GM21367 (cell line): ENCODE results near the gene PCID2.

Experiments
- ATAC-seq: cut with Tn5 transposase; IDR thresholded peaks from one replicate; pipeline ENCODE4 v1.9.1; 2021; ENCODE audit not compliant: unreplicated experiment

Gene PCID2

DNA sequence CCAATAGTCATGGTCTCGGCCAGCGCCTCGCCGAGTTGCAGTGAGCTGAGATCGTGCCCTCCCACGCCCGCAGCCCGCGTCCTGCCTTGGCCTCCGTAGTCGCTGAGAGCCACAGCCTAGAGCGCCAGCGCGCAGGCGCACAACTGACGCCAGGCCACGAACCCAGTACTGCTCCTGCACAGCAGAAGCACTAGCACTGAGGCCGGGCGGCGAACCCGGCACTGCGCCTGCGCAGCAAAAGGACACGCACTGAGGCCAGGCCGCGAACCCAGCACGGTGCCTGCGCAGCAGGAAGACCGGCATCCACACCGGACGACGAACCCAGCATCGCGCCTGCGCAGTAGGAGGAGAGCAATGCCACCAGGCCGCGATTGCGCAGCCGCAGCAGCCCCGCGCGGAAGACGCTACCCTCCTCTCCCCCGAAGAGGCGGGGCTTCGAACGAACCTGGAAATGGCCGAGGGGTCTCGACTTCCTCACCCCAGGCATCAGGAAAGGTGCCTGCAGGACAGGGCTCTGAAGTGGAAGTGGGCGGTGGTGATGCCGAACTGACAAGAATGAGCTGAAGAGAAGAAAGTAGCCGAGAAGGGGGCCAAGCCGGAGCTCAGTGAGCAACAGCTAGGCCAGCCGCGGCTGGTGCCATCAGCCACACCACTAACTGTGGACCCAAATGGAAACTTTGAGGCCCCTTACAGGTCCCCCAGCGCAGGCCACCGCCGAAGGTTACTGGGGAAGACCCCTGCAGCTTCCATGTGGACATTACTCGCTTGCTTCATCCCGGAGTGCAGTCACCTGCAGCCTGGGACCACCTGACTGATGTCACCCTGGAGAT is 78.3 kb downstream of the PCID2 start:
- no peak for ATAC-seq

DNA sequence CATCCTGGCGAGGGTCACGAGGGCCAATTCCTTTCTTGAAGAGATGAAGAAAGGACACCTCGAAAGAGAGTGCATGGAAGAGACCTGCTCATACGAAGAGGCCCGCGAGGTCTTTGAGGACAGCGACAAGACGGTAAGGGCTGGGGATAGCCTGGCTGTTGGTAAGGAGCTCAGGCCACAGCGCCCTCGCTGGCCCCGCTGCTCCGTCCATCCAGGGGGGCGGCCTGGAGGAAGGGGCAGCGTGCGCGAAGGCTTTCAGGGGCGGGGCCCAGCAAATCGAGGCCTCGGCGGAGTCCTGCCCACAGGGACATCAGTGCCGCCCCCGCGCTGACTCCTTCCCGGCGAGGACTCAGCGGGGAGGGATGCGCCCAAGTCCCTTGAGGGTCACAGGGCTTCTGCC is 79.0 kb downstream of the PCID2 start:
- no peak for ATAC-seq
